ENCODE results near the gene IRX4.

DNA sequence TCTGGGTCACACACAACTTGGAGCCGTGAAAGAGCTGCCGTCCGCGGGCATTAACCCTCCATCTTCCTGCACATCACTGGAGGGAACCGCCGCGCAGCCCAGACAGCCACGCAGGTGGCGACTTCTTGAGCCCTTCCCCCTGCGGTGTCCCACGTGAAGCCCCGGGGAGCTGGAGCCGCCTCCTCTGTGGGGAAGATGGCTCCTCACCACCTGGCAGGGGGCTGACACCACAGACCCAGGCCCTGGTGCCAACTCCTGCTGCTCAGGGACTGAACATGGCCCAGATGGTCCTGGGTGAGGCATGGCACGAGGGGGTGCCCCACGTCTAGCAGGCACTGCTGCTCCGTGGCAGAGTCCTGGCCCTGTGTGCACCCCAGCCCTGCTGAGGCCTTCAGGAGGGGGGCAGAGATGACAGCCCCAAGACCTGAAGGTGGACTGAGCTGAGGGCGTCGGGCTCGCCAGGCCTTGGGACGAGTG is 42.6 kb downstream of the IRX4 start:
- TF ChIP-seq CTCF (IDR thresholded peaks at IDR 0.05; ENCODE audit: extremely low read depth in 1 of 2, insufficient read depth in 1 of 2, low read depth in 1 of 2, low read length in 2 of 2) (no peak), POLR2A (IDR thresholded peaks at IDR 0.05; ENCODE audit: low read depth, low read length) (no peak), EZH2 (IDR thresholded peaks at IDR 0.05; ENCODE audit: borderline replicate concordance, low read depth, low read length, severe bottlenecking) (no peak), MYC (IDR thresholded peaks at IDR 0.05; ENCODE audit: low read depth, low read length) (no peak)
